Skeletal muscle satellite cell (primary cell): Measurements from ENCODE around the gene TICRR.

Experiments
- H3K27me3 ChIP-seq: 2 replicates; pipeline ENCODE4 v1.7.0; 2013; ENCODE audit warnings: low read length; ENCODE audit not compliant: control insufficient read depth, insufficient read depth
- H3K36me3 ChIP-seq: 2 replicates; pipeline ENCODE4 v1.7.0; 2013; ENCODE audit warnings: mild to moderate bottlenecking, control low read depth, low read length; ENCODE audit not compliant: insufficient read depth
- H3K4me1 ChIP-seq: 2 replicates; pipeline ENCODE4 v1.7.0; 2013; ENCODE audit warnings: low read length; ENCODE audit not compliant: control insufficient read depth, insufficient read depth
- H3K4me2 ChIP-seq: 2 replicates; pipeline ENCODE4 v1.7.0; 2013; ENCODE audit warnings: mild to moderate bottlenecking, low read length
- H3K4me3 ChIP-seq: 2 replicates; pipeline ENCODE4 v1.7.0; 2013; ENCODE audit warnings: low read length
- H3K9ac ChIP-seq: 2 replicates; pipeline ENCODE4 v1.7.0; 2013; ENCODE audit warnings: mild to moderate bottlenecking, low read depth, low read length, moderate library complexity
- H3K9me3 ChIP-seq: replicated peaks from 2 replicates; pipeline ENCODE4 v1.7.0; 2013; ENCODE audit warnings: mild to moderate bottlenecking, control low read depth, low read length

Gene TICRR

GRCh38 chr15:89662893-89663626, 87.8 kb downstream of the TICRR start:
- Histone ChIP-seq H3K36me3 (no peaks in the 10 kb centered on the region), H3K9ac (peak overlapping the region; percentile 85), H3K4me3 (peak overlapping the region; percentile 48), H3K27me3 (no peaks in the 10 kb centered on the region), H3K4me1 (peaks cover 31% of the 10 kb centered on the region), H3K4me2 (peak overlapping the region; percentile 79), H3K9me3 (no peaks in the 10 kb centered on the region)

GRCh38 chr15:89664441-89665350, 89.4 kb downstream of the TICRR start:
- no peaks in the 10 kb centered on the region for H3K9me3 ChIP-seq
- H3K4me2 ChIP-seq, result peak overlapping the region; percentile 81
- peak overlapping the region; percentile 66 for H3K4me3 ChIP-seq
- no peaks in the 10 kb centered on the region for H3K27me3 ChIP-seq
- peak overlapping the region; percentile 79 for H3K9ac ChIP-seq
- H3K4me1 ChIP-seq, result peaks cover 31% of the 10 kb centered on the region
- no peaks in the 10 kb centered on the region for H3K36me3 ChIP-seq

- peaks cover 31% of the 10 kb centered on the region for H3K4me1 ChIP-seq
- H3K9me3 ChIP-seq, result no peaks in the 10 kb centered on the region
- no peaks in the 10 kb centered on the region for H3K36me3 ChIP-seq
- H3K4me2 ChIP-seq, result peak overlapping the region; percentile 81
- no peaks in the 10 kb centered on the region for H3K27me3 ChIP-seq
- peak overlapping the region; percentile 79 for H3K9ac ChIP-seq
- peak overlapping the region; percentile 66 for H3K4me3 ChIP-seq
Measured at GRCh38 chr15:89665449-89666181, 90.3 kb downstream of the TICRR start.

- Histone ChIP-seq H3K9ac (peak overlapping the region; percentile 79), H3K4me1 (peaks cover 31% of the 10 kb centered on the region), H3K4me3 (no peak overlapping the region), H3K9me3 (no peaks in the 10 kb centered on the region), H3K4me2 (peak overlapping the region; percentile 81), H3K27me3 (no peaks in the 10 kb centered on the region), H3K36me3 (no peaks in the 10 kb centered on the region)
Measured at GRCh38 chr15:89666184-89666857, 91.1 kb downstream of the TICRR start.

GRCh38 chr15:89666858-89667705, 91.8 kb downstream of the TICRR start:
- H3K9ac ChIP-seq, result no peak overlapping the region
- H3K27me3 ChIP-seq, result no peaks in the 10 kb centered on the region
- no peaks in the 10 kb centered on the region for H3K9me3 ChIP-seq
- peaks cover 29% of the 10 kb centered on the region for H3K4me1 ChIP-seq
- no peaks in the 10 kb centered on the region for H3K36me3 ChIP-seq
- no peak overlapping the region for H3K4me3 ChIP-seq
- H3K4me2 ChIP-seq, result no peak overlapping the region

- H3K9ac ChIP-seq, result no peak overlapping the region
Measured at GRCh38 chr15:89667706-89667960, 92.4 kb downstream of the TICRR start.

GRCh38 chr15:89668171-89668570, 92.9 kb downstream of the TICRR start:
- Histone ChIP-seq H3K4me1 (peaks cover 21% of the 10 kb centered on the region), H3K27me3 (no peaks in the 10 kb centered on the region), H3K4me2 (no peak overlapping the region), H3K4me3 (no peak overlapping the region), H3K9me3 (no peaks in the 10 kb centered on the region), H3K9ac (no peak overlapping the region), H3K36me3 (no peaks in the 10 kb centered on the region)

More at GRCh38 chr15:89667706-89667960, 92.4 kb downstream of the TICRR start:
- Histone ChIP-seq H3K9me3 (no peaks in the 10 kb centered on the region), H3K27me3 (no peaks in the 10 kb centered on the region), H3K36me3 (no peaks in the 10 kb centered on the region), H3K4me3 (no peak overlapping the region), H3K4me2 (no peak overlapping the region), H3K4me1 (peaks cover 27% of the 10 kb centered on the region)

- peaks cover 18% of the 10 kb centered on the region for H3K4me1 ChIP-seq
- H3K9ac ChIP-seq, result no peak overlapping the region
- no peak overlapping the region for H3K4me3 ChIP-seq
- H3K27me3 ChIP-seq, result no peaks in the 10 kb centered on the region
- no peaks in the 10 kb centered on the region for H3K9me3 ChIP-seq
- no peak overlapping the region for H3K4me2 ChIP-seq
- no peaks in the 10 kb centered on the region for H3K36me3 ChIP-seq
Measured at GRCh38 chr15:89669309-89669865, 94.1 kb downstream of the TICRR start.

GRCh38 chr15:89669941-89670340, 94.7 kb downstream of the TICRR start:
- peaks cover 13% of the 10 kb centered on the region for H3K4me1 ChIP-seq
- no peaks in the 10 kb centered on the region for H3K27me3 ChIP-seq
- H3K9me3 ChIP-seq, result no peaks in the 10 kb centered on the region
- H3K9ac ChIP-seq, result no peak overlapping the region
- no peak overlapping the region for H3K4me2 ChIP-seq
- H3K36me3 ChIP-seq, result no peaks in the 10 kb centered on the region
- H3K4me3 ChIP-seq, result no peak overlapping the region

GRCh38 chr15:89670971-89671560, 95.8 kb downstream of the TICRR start:
- no peaks in the 10 kb centered on the region for H3K27me3 ChIP-seq
- no peaks in the 10 kb centered on the region for H3K9me3 ChIP-seq
- no peak overlapping the region for H3K4me3 ChIP-seq
- no peak overlapping the region for H3K4me2 ChIP-seq
- H3K9ac ChIP-seq, result no peak overlapping the region
- H3K4me1 ChIP-seq, result peaks cover 3% of the 10 kb centered on the region
- no peaks in the 10 kb centered on the region for H3K36me3 ChIP-seq
